Spinal cord (tissue), 10 donors: Measurements from ENCODE around the gene BAHCC1. TPM values are rescaled to one million over a fixed set of nuclear protein-coding genes. Genes with fewer than 3 reads are reported as not detected.
A peak's percentile ranks its signal among the peaks of the same experiment; 100 is the strongest.

ENCODE experiments used
- DNase-seq, 6 donors: peaks; one replicate each; pipeline versions ENCODE4 v3.0.0 to v3.0.0-alpha.2; 2013 to 2015; ENCODE audit warnings: low spot score in 6 of 6, low read depth in 4 of 6
- H3K27ac ChIP-seq: one replicate; pipeline ENCODE4 v1.5.1; 2013; ENCODE audit warnings: low read depth, low read length, control low read depth
- H3K27me3 ChIP-seq: one replicate; pipeline ENCODE4 v1.6.1; 2013; ENCODE audit warnings: low read length; ENCODE audit not compliant: control insufficient read depth, insufficient read depth
- H3K36me3 ChIP-seq: one replicate; pipeline ENCODE4 v1.6.1; 2013; ENCODE audit warnings: low read length; ENCODE audit not compliant: control insufficient read depth, insufficient read depth
- H3K4me1 ChIP-seq: one replicate; pipeline ENCODE4 v1.6.1; 2013; ENCODE audit warnings: low read length; ENCODE audit not compliant: control insufficient read depth, insufficient read depth
- H3K4me3 ChIP-seq: one replicate; pipeline ENCODE4 v1.5.1; 2013; ENCODE audit warnings: low read depth, low read length, control low read depth
- H3K9me3 ChIP-seq: one replicate; pipeline ENCODE4 v1.6.1; 2013; ENCODE audit warnings: low read length; ENCODE audit not compliant: control insufficient read depth, insufficient read depth
- WGBS: methylation state at CpG from one replicate; pipeline ENCODE4 v1.1.5; 2013; ENCODE audit warnings: missing lambda C conversion rate; ENCODE audit not compliant: insufficient coverage; 5-methylcytosine and 5-hydroxymethylcytosine counted together
- polyA plus RNA-seq, 2 donors: library from polyadenylated mRNA; unstranded; fragments of 120-200 nt; gene quantifications; one replicate each; pipeline ENCODE4 v1.2.1, GENCODE V29; 2013; ENCODE audit not compliant: insufficient read length in 2 of 2
- total RNA-seq, 2 donors: library from RNA; depleted of rRNA in 1 of 2; stranded (reverse); fragments of 120-200 nt in 1 of 2; fragments of >200 nt in 1 of 2; gene quantifications; one replicate each; pipeline versions ENCODE4 v1.2.3 to v1.2.4, GENCODE V29; 2013 to 2014
- donor health status: healthy.

Gene BAHCC1
- total and polyA plus RNA-seq, 4 donors = 9.3 to 33.4 (median 20.5) TPM

GRCh38 chr17:81417879-81418709, 22.8 kb downstream of the BAHCC1 start:
- Histone ChIP-seq H3K36me3 (peaks cover 73% of the 10 kb centered on the region), H3K4me1 (peaks cover 67% of the 10 kb centered on the region), H3K9me3 (no peaks in the 10 kb centered on the region), H3K27ac (no peak overlapping the region), H3K4me3 (no peak overlapping the region), H3K27me3 (no peaks in the 10 kb centered on the region)
- WGBS = 79% methylated on average over 17 of the region's 23 CpGs
- no peak for DNase-seq

- Histone ChIP-seq H3K9me3 (no peaks in the 10 kb centered on the region), H3K27ac (peak overlapping the region; percentile 73), H3K4me3 (no peak overlapping the region), H3K36me3 (peaks cover 69% of the 10 kb centered on the region), H3K27me3 (no peaks in the 10 kb centered on the region), H3K4me1 (peaks cover 74% of the 10 kb centered on the region)
- no peak for DNase-seq
- 78% methylated on average over 6 of the region's 14 CpGs for WGBS
These were observed 23.6 kb downstream of the BAHCC1 start for GRCh38 chr17:81418710-81419318.

GRCh38 chr17:81419319-81419885, 24.1 kb downstream of the BAHCC1 start:
- H3K4me1 ChIP-seq = peaks cover 77% of the 10 kb centered on the region
- WGBS = 11% methylated on average over 25 of the region's 32 CpGs
- peak overlapping the region; percentile 16 for H3K4me3 ChIP-seq
- H3K27ac ChIP-seq = peak overlapping the region; percentile 73
- no peaks in the 10 kb centered on the region for H3K27me3 ChIP-seq
- DNase-seq = peak in 2 of 6 donors; percentile 88 to 91
- H3K9me3 ChIP-seq = no peaks in the 10 kb centered on the region
- peaks cover 67% of the 10 kb centered on the region for H3K36me3 ChIP-seq

GRCh38 chr17:81419886-81420768, 24.9 kb downstream of the BAHCC1 start:
- Histone ChIP-seq H3K27ac (peak overlapping the region; percentile 73), H3K36me3 (peaks cover 60% of the 10 kb centered on the region), H3K27me3 (no peaks in the 10 kb centered on the region), H3K4me3 (no peak overlapping the region), H3K9me3 (no peaks in the 10 kb centered on the region), H3K4me1 (peaks cover 71% of the 10 kb centered on the region)
- WGBS = 53% methylated on average over 28 of the region's 28 CpGs
- no peak for DNase-seq

- Histone ChIP-seq H3K27me3 (no peaks in the 10 kb centered on the region), H3K4me3 (no peak overlapping the region), H3K4me1 (peaks cover 69% of the 10 kb centered on the region), H3K27ac (peak overlapping the region; percentile 40), H3K9me3 (no peaks in the 10 kb centered on the region), H3K36me3 (peaks cover 52% of the 10 kb centered on the region)
- DNase-seq = peak in 1 of 6 donors; percentile 75
- 68% methylated on average over 19 of the region's 24 CpGs for WGBS
These were observed 25.7 kb downstream of the BAHCC1 start for GRCh38 chr17:81420769-81421462.

- Histone ChIP-seq H3K9me3 (no peaks in the 10 kb centered on the region), H3K27ac (no peak overlapping the region), H3K36me3 (peaks cover 54% of the 10 kb centered on the region), H3K4me1 (peaks cover 80% of the 10 kb centered on the region), H3K4me3 (no peak overlapping the region), H3K27me3 (no peaks in the 10 kb centered on the region)
- 37% methylated on average over 28 of the region's 34 CpGs for WGBS
- peak in 1 of 6 donors; percentile 66 for DNase-seq
These were observed 27.8 kb downstream of the BAHCC1 start for GRCh38 chr17:81422776-81423697.

- Histone ChIP-seq H3K4me1 (peaks cover 80% of the 10 kb centered on the region), H3K27ac (no peak overlapping the region), H3K27me3 (no peaks in the 10 kb centered on the region), H3K4me3 (no peak overlapping the region), H3K36me3 (peaks cover 55% of the 10 kb centered on the region), H3K9me3 (no peaks in the 10 kb centered on the region)
- 52% methylated on average over 12 of the region's 16 CpGs for WGBS
- DNase-seq = no peak
These were observed 28.4 kb downstream of the BAHCC1 start for GRCh38 chr17:81423698-81424071.

- Histone ChIP-seq H3K27me3 (no peaks in the 10 kb centered on the region), H3K4me1 (peaks cover 80% of the 10 kb centered on the region), H3K27ac (no peak overlapping the region), H3K36me3 (peaks cover 60% of the 10 kb centered on the region), H3K9me3 (no peaks in the 10 kb centered on the region), H3K4me3 (no peak overlapping the region)
- no peak for DNase-seq
- 97% methylated on average over 5 of the region's 5 CpGs for WGBS
These were observed 29.1 kb downstream of the BAHCC1 start for GRCh38 chr17:81424151-81425017.
